Measurements from ENCODE around the gene ZNF697.
"Not testable (repeated sequence)": the region's sequence is repeated elsewhere in the genome, so short reads cannot be mapped to it uniquely, and the experiment has no call there.

The ZNF697 gene

GRCh38 chr1:119602789-119603188, 45.3 kb downstream of the ZNF697 start:
- DNase-seq (ENCODE audit: low spot score), result not testable (repeated sequence)

DNA sequence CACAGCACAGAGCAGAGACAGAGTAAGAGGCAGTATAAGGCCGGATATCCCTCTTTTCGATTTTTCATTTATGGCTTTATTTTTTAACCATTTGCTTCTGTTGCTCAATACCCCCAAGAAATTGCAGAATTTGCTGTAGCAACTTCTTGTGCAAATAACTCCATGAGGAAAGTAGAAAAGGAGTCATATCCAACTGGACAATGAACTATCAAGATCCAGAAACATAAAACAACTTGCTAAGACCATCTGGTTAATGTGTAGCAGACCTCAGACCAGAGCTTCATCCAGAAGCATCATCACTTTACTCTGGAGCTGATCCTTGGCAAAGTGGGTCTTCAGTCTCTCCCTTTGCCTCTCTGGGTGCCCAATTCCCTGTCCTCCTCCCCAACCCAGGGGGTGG, 45.9 kb downstream of the ZNF697 start:
- DNase-seq (ENCODE audit: low spot score), result no peak

- DNase-seq (ENCODE audit: low spot score), result no peak
Observed at GRCh38 chr1:119600976-119601375, 47.1 kb downstream of the ZNF697 start.

DNA sequence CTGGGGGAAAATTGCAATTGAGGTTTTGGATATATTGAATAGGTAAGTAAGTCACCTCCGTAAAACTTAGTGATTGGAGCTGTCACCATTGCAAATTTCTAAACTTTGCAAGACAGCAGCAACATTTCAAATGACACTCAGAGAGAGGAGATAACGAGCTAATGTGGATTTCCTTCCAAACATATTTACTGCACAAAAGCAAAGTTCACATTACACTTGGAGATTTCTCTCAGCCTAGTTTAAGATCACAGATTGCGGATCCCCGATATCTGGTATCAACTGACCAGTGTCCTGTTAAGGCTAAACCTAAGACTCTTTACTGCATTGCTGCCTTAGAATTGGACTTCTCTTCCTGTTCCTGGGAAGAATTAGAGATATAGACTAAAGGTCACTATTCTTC, 47.5 kb downstream of the ZNF697 start:
- DNase-seq (ENCODE audit: low spot score), result no peak

- DNase-seq (ENCODE audit: low spot score), result peak; percentile 46
Observed at GRCh38 chr1:119595606-119596005, 52.5 kb downstream of the ZNF697 start.

DNA sequence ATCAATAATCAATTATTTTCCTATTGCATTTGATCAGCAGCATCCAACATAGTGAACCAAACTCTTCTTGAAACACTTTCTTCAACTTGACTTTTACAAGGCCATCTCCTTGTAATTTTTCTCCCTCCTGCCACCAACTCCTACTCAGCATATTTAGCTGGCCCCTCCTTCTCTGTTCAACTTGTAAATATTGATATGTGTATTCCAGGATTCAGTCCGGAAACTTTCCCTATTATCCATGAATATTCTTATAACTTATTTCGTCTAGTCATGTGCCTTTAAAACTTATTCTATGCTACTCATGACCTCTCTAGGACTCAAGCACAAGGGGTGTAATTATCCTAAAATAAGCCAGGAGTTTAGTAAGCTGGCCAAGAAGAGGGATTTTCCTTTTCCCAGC, 52.9 kb downstream of the ZNF697 start:
- no peak for DNase-seq (ENCODE audit: low spot score)

GRCh38 chr1:119594376-119594775, 53.7 kb downstream of the ZNF697 start:
- no peak for DNase-seq (ENCODE audit: low spot score)

- DNase-seq (ENCODE audit: low spot score), result no peak
Observed at GRCh38 chr1:119593805-119594204, 54.3 kb downstream of the ZNF697 start.

GRCh38 chr1:119590393-119590792, 57.7 kb downstream of the ZNF697 start:
- no peak for DNase-seq (ENCODE audit: low spot score)

GRCh38 chr1:119588621-119589020, 59.4 kb downstream of the ZNF697 start:
- no peak for DNase-seq (ENCODE audit: low spot score)

DNA sequence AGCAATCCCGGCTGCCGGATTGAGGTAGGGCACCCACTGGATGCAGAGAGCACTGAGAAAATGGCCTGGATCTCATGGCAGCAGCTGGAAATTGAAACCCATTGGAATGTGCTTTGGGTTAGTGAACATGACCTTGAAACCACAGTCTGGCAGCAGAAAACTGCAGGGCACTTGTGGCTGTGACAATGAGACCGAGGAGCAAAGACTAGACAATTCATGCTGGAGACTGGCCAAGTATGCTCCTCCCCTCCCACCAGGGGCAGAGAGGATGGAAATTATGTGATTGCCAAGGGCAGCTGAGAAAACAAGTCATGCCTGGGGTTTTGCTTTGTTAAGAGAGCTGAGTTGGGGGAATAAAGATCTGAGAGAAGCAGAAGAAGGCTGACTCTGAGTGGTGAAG, 60.7 kb downstream of the ZNF697 start:
- DNase-seq (ENCODE audit: low spot score), result no peak

DNA sequence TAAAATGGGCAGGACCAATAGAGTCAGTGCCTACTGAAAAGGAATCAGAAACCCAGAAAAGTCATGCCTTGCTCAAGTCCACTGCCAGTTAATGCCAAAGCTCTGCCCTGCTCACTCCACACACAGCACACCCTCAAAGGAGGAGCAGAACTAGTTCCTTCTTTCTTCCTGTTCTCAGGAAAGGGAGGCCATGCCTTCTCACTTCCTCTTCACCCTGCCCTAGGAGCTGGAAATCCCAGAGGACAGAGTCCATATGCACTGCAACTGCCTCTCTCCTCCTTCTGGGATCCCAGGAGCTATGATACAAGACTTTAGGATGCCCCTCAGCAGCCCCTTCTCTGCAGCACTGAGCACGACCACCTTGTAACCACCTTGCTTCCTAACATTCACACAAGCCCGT, 62.3 kb downstream of the ZNF697 start:
- not testable (repeated sequence) for DNase-seq (ENCODE audit: low spot score)

- peak; percentile 73 for DNase-seq (ENCODE audit: low spot score)
Observed at GRCh38 chr1:119582801-119583200, 65.3 kb downstream of the ZNF697 start.

DNA sequence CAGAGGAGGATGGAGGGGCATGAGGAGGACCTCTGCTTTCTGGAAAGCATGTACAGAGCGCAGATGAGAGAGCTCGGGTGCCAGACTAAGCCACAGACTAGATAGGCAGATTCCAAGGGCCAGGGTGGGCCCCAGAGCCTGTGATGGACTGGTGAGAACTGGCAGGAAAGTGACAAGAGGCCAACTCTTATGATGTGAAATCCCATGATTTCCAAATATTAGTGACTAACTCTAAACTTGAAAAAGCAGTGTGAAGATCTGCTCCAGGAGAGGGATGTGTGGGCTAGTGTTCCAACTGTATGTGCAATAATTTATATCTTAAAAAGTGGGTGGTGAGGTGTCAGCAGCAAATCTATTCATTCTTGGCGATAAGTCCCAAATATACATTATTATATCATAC, 67.0 kb downstream of the ZNF697 start:
- not testable (repeated sequence) for DNase-seq (ENCODE audit: low spot score)

GRCh38 chr1:119573886-119574285, 74.2 kb downstream of the ZNF697 start:
- DNase-seq (ENCODE audit: low spot score), result no peak

GRCh38 chr1:119569930-119570622, 78.0 kb downstream of the ZNF697 start:
- not testable (repeated sequence) for DNase-seq (ENCODE audit: low spot score)
